Measurements from ENCODE around the gene TXN2. TPM values are rescaled to one million over a fixed set of nuclear protein-coding genes. Genes with fewer than 3 reads are reported as not detected.

The TXN2 gene
- total RNA-seq, 1 donor from 2014 or later: 70.0 TPM

DNA sequence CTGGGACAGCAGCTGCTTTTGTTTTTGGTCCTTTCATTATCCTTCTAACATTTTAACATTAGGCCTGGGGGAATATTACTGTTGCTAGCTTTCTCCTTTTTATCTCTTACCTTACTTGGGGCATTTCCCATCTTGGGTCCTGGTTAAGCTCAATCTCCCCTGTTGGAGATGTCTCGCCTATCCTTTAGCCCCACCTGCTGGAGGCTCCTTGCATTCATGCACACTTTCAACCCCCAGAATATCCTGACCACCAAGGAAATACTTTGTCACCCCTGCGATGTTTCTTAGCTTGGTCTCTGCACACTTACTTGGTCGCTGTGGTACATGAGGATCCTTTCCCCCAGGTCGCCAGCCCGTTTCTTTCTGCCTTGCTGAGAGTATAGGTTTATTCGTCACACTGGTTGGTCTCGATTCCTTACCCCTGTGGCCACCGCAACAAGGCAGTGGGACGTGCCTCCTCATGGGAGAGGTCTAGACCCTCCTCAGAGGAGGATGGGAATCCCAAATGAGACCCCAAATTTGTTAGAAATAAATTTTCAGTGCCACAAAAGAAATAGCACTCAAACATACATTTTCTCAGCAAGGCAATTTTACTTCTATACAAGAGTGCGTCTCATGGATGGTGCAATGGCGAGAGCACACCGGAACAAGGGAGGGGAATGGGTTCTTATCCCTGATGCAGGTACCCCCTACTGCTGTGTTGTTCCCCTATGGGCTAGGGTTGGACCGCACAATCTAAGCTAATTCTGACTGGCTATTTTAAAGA, 5.4 kb upstream of the TXN2 start:
- no peak for DNase-seq (ENCODE audit: extremely low spot score, unreplicated experiment)
- Mint-ChIP-seq H3K36me3 (ENCODE audit: unreplicated experiment) (peaks cover 10% of the 10 kb centered on the region), H3K27ac (ENCODE audit: unreplicated experiment) (no peak overlapping the region), H3K4me3 (ENCODE audit: unreplicated experiment) (no peak overlapping the region), H3K9me3 (ENCODE audit: unreplicated experiment) (no peaks in the 10 kb centered on the region), H3K4me1 (ENCODE audit: unreplicated experiment) (peaks cover 2% of the 10 kb centered on the region), H3K27me3 (ENCODE audit: unreplicated experiment) (no peaks in the 10 kb centered on the region)
- TF ChIP-seq, protein P1, sequence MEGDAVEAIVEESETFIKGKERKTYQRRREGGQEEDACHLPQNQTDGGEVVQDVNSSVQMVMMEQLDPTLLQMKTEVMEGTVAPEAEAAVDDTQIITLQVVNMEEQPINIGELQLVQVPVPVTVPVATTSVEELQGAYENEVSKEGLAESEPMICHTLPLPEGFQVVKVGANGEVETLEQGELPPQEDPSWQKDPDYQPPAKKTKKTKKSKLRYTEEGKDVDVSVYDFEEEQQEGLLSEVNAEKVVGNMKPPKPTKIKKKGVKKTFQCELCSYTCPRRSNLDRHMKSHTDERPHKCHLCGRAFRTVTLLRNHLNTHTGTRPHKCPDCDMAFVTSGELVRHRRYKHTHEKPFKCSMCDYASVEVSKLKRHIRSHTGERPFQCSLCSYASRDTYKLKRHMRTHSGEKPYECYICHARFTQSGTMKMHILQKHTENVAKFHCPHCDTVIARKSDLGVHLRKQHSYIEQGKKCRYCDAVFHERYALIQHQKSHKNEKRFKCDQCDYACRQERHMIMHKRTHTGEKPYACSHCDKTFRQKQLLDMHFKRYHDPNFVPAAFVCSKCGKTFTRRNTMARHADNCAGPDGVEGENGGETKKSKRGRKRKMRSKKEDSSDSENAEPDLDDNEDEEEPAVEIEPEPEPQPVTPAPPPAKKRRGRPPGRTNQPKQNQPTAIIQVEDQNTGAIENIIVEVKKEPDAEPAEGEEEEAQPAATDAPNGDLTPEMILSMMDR (IDR thresholded peaks at IDR 0.05): peak; percentile 74

DNA sequence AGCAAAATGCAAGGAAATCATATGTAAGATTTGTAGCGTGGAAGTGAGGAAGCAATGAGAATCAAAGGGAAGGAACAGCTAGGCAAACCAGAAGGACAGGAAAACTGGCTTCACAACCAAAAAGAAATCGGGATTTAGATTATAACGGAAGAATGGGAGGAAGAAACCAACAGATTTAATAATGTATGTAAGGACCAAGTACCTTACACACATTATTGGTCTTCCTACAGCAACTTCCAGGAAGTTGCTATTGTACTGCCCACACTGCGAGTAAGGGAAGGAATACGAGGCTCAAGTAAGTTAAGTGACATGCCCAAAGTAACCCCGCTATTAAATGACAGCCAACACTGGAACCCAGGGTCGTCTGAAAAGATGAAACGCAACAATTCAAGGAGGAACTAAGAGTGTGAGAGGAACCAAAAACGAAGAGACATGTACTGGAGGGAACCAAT, 473 bp downstream of the TXN2 start:
- TF ChIP-seq, protein P1 (IDR thresholded peaks at IDR 0.05): no peak
- Mint-ChIP-seq H3K36me3 (ENCODE audit: unreplicated experiment) (peaks cover 12% of the 10 kb centered on the region), H3K27me3 (ENCODE audit: unreplicated experiment) (no peaks in the 10 kb centered on the region), H3K4me3 (ENCODE audit: unreplicated experiment) (peak overlapping the region; percentile 92), H3K9me3 (ENCODE audit: unreplicated experiment) (no peaks in the 10 kb centered on the region), H3K4me1 (ENCODE audit: unreplicated experiment) (peaks cover 12% of the 10 kb centered on the region), H3K27ac (ENCODE audit: unreplicated experiment) (peak overlapping the region; percentile 100)
- DNase-seq (ENCODE audit: extremely low spot score, unreplicated experiment): no peak

DNA sequence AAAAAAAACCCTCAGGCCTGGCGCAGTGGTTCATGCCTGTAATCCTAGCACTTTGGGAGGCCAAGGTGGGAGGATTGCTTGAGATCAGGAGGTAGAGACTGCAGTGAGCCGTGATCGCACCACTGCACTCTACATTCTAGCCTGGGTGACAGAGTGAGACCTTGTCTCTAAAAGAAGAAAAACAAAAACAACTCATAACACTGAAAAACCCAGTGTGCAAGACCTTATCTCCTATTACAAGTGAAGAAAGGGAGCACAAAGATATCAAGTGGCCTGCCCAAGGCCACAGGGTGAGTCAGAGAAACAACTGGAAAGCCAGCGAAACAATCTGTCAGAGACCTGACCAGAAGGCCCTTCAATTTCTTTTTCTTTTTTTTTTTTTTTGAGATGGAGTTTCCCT, 2.5 kb downstream of the TXN2 start:
- TF ChIP-seq, protein P1 (IDR thresholded peaks at IDR 0.05): no peak
- peaks cover 12% of the 10 kb centered on the region for H3K4me1 Mint-ChIP-seq (ENCODE audit: unreplicated experiment)
- DNase-seq (ENCODE audit: extremely low spot score, unreplicated experiment): no peak
- no peak overlapping the region for H3K4me3 Mint-ChIP-seq (ENCODE audit: unreplicated experiment)
- no peaks in the 10 kb centered on the region for H3K9me3 Mint-ChIP-seq (ENCODE audit: unreplicated experiment)
- H3K27ac Mint-ChIP-seq (ENCODE audit: unreplicated experiment): no peak overlapping the region
- peaks cover 26% of the 10 kb centered on the region for H3K36me3 Mint-ChIP-seq (ENCODE audit: unreplicated experiment)
- no peaks in the 10 kb centered on the region for H3K27me3 Mint-ChIP-seq (ENCODE audit: unreplicated experiment)

DNA sequence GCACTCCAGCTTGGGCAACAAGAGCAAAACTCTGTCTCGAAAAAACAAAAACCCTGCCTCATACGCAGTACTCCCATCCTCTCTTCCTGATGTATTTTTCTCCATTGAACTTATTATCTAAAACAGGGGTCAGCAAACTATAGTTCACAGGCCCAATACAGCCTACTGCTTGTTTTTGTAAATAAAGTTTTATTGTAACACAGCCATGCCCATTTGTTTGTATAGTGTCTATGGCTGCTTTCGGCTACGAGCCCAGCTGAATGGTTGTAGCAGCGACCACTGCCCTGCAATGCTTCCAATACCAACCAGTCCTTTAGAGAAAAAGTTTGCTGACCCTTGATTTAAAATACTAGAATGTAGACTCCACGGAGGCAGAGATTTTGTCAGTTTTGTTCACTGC, 6.1 kb downstream of the TXN2 start:
- Mint-ChIP-seq H3K9me3 (ENCODE audit: unreplicated experiment) (no peaks in the 10 kb centered on the region), H3K4me1 (ENCODE audit: unreplicated experiment) (peaks cover 18% of the 10 kb centered on the region), H3K4me3 (ENCODE audit: unreplicated experiment) (no peak overlapping the region), H3K27me3 (ENCODE audit: unreplicated experiment) (no peaks in the 10 kb centered on the region), H3K27ac (ENCODE audit: unreplicated experiment) (no peak overlapping the region), H3K36me3 (ENCODE audit: unreplicated experiment) (peaks cover 34% of the 10 kb centered on the region)
- no peak for DNase-seq (ENCODE audit: extremely low spot score, unreplicated experiment)
- TF ChIP-seq, protein P1 (IDR thresholded peaks at IDR 0.05): no peak

DNA sequence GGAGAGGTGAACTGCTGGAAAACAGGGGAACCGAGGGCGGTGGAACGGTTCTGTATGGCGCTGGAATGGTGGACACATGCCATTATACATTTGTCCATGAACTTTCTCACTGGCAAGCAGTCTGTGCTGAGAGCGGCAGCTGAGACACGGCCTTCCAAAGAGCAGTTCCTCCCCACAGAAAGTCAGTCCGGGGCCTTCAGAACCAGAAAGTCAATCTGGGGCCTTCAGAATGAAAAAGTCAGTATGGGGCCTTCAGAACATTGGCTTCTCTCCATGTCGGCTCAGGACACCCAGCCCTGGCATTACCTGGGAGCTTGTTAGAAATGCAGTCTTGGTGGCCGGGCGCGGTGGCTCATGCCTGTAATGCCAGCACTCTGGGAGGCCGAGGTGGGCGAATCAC, 8.8 kb downstream of the TXN2 start:
- peaks cover 34% of the 10 kb centered on the region for H3K36me3 Mint-ChIP-seq (ENCODE audit: unreplicated experiment)
- H3K27ac Mint-ChIP-seq (ENCODE audit: unreplicated experiment): peak overlapping the region; percentile 80
- TF ChIP-seq, protein P1 (IDR thresholded peaks at IDR 0.05): no peak
- no peak overlapping the region for H3K4me3 Mint-ChIP-seq (ENCODE audit: unreplicated experiment)
- H3K4me1 Mint-ChIP-seq (ENCODE audit: unreplicated experiment): peaks cover 39% of the 10 kb centered on the region
- no peaks in the 10 kb centered on the region for H3K9me3 Mint-ChIP-seq (ENCODE audit: unreplicated experiment)
- no peak for DNase-seq (ENCODE audit: extremely low spot score, unreplicated experiment)
- H3K27me3 Mint-ChIP-seq (ENCODE audit: unreplicated experiment): no peaks in the 10 kb centered on the region
